GM12891 (cell line): ENCODE results near the gene FAH.

ENCODE experiments used
- POLR2A ChIP-seq: IDR thresholded peaks from 2 replicates; pipeline ENCODE4 v1.6.1; 2011; ENCODE audit warnings: low read depth, low read length, control low read depth
- POLR2AphosphoS5 ChIP-seq: IDR thresholded peaks from 2 replicates; pipeline ENCODE4 v1.6.1; 2011; ENCODE audit warnings: low read depth, low read length, control low read depth
- TAF1 ChIP-seq: IDR thresholded peaks from 2 replicates; pipeline ENCODE4 v1.6.1; 2011; ENCODE audit warnings: low read depth, low read length, control low read depth

DNA sequence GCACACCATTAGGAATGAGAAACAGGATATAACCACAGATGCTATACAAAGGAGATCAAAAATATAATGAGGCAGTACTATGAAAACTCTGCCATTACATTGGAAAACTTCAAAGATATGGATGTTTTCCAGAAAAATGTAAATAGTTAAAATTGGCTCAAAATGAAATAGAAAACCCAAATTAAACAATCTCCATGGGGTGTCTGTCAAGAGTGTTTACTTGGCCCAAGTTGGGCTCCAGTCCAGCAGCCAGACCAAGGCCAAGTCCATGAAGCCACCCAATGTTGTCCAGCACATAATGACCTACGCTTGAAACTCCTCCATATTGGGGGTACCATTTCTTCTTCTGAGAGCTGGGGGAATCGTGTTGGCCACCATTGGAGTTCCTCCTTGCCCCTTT is 62.1 kb downstream of the FAH start:
- TF ChIP-seq TAF1 (no peak), POLR2A (no peak), POLR2AphosphoS5 (no peak)
